ENCODE measurements around the gene GID4.

The GID4 gene

GRCh38 chr17:17998934-17999333 is 40.3 kb upstream of the GID4 start:
- TF ChIP-seq MAX (IDR thresholded peaks at IDR 0.05; ENCODE audit: low read depth, low read length) (no peak), POLR2A (IDR thresholded peaks at IDR 0.05; ENCODE audit: extremely low read depth, insufficient read length) (no peak), CTCF (IDR thresholded peaks at IDR 0.05; ENCODE audit: low read depth, low read length) (no peak)
- DNase-seq (ENCODE audit: low read depth), result no peak
- no peak overlapping the region for H3K4me3 ChIP-seq (ENCODE audit: low read depth, low read length)

- peak; percentile 35 for DNase-seq (ENCODE audit: low read depth)
- TF ChIP-seq MYC (IDR thresholded peaks at IDR 0.05; ENCODE audit: low read depth, low read length), result no peak
Measured at GRCh38 chr17:17999364-18000029, 39.7 kb upstream of the GID4 start.

GRCh38 chr17:18000030-18000408 is 39.2 kb upstream of the GID4 start:
- no peak overlapping the region for H3K4me3 ChIP-seq (ENCODE audit: low read depth, low read length)
- no peak for DNase-seq (ENCODE audit: low read depth)
- TF ChIP-seq CTCF (IDR thresholded peaks at IDR 0.05; ENCODE audit: low read depth, low read length), result no peak
- TF ChIP-seq POLR2A (IDR thresholded peaks at IDR 0.05; ENCODE audit: extremely low read depth, insufficient read length), result no peak
- no peak for TF ChIP-seq MYC (IDR thresholded peaks at IDR 0.05; ENCODE audit: low read depth, low read length)
- no peak for TF ChIP-seq MAX (IDR thresholded peaks at IDR 0.05; ENCODE audit: low read depth, low read length)

More at GRCh38 chr17:17999364-18000029, 39.7 kb upstream of the GID4 start:
- no peak overlapping the region for H3K4me3 ChIP-seq (ENCODE audit: low read depth, low read length)

GRCh38 chr17:18002171-18002570 is 37.0 kb upstream of the GID4 start:
- TF ChIP-seq POLR2A (IDR thresholded peaks at IDR 0.05; ENCODE audit: extremely low read depth, insufficient read length) (no peak), MAX (IDR thresholded peaks at IDR 0.05; ENCODE audit: low read depth, low read length) (no peak), CTCF (IDR thresholded peaks at IDR 0.05; ENCODE audit: low read depth, low read length) (no peak), MYC (IDR thresholded peaks at IDR 0.05; ENCODE audit: low read depth, low read length) (no peak)
- H3K4me3 ChIP-seq (ENCODE audit: low read depth, low read length), result no peak overlapping the region
- DNase-seq (ENCODE audit: low read depth), result no peak

- no peak for TF ChIP-seq POLR2A (IDR thresholded peaks at IDR 0.05; ENCODE audit: extremely low read depth, insufficient read length)
- DNase-seq (ENCODE audit: low read depth), result no peak
- no peak overlapping the region for H3K4me3 ChIP-seq (ENCODE audit: low read depth, low read length)
Measured at GRCh38 chr17:18004345-18004744, 34.9 kb upstream of the GID4 start.

- no peak for DNase-seq (ENCODE audit: low read depth)
- no peak overlapping the region for H3K4me3 ChIP-seq (ENCODE audit: low read depth, low read length)
- peak; percentile 6 for TF ChIP-seq CTCF (IDR thresholded peaks at IDR 0.05; ENCODE audit: low read depth, low read length)
- TF ChIP-seq MYC (IDR thresholded peaks at IDR 0.05; ENCODE audit: low read depth, low read length), result no peak
- TF ChIP-seq MAX (IDR thresholded peaks at IDR 0.05; ENCODE audit: low read depth, low read length), result no peak
- TF ChIP-seq POLR2A (IDR thresholded peaks at IDR 0.05; ENCODE audit: extremely low read depth, insufficient read length), result no peak
Measured at GRCh38 chr17:18004884-18005305, 34.3 kb upstream of the GID4 start.

- TF ChIP-seq CTCF (IDR thresholded peaks at IDR 0.05; ENCODE audit: low read depth, low read length), result no peak
- no peak for TF ChIP-seq MYC (IDR thresholded peaks at IDR 0.05; ENCODE audit: low read depth, low read length)
- no peak for TF ChIP-seq POLR2A (IDR thresholded peaks at IDR 0.05; ENCODE audit: extremely low read depth, insufficient read length)
- TF ChIP-seq MAX (IDR thresholded peaks at IDR 0.05; ENCODE audit: low read depth, low read length), result no peak
- H3K4me3 ChIP-seq (ENCODE audit: low read depth, low read length), result no peak overlapping the region
- no peak for DNase-seq (ENCODE audit: low read depth)
Measured at GRCh38 chr17:18005496-18005895, 33.7 kb upstream of the GID4 start.

All from NB4 (cell line).